M059J (cell line): ENCODE data around the gene FBXO15. TPM values are rescaled to one million over a fixed set of nuclear protein-coding genes. Genes with fewer than 3 reads are reported as not detected.
A peak's percentile ranks its signal among the peaks of the same experiment; 100 is the strongest.

Source experiments
- DNase-seq: peaks from one replicate; pipeline ENCODE4 v3.0.0-alpha.2; 2012; ENCODE audit warnings: low read depth
- total RNA-seq: library from RNA; depleted of rRNA; stranded (reverse); fragments of >200 nt; shearing (Covaris generic); gene quantifications from 2 replicates; pipeline ENCODE4 v1.2.3, GENCODE V29; 2014; rRNA removed

Gene FBXO15
- total RNA-seq, 1 experiment from 2014 or later = 0.17 TPM

DNA sequence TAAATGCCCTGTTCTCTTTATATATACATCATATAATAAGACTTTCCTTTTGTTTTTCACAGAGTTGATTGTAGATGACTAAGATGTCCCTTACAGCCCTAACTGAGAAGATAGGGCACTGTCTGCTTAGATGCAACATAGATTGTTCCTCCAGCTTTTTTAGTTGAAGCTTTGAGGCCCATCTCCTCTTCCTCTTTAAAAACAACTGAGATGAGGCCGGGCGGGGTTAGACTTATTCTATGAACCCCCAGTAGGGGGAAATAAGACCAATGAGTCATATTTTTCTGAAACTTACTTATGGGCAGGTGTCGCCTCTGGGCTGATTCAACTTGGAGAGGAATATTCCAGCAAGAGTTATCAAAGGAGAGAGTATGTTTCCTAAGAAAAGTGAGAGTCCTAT, 84.6 kb downstream of the FBXO15 start:
- no peak for DNase-seq

- no peak for DNase-seq
Measured at GRCh38 chr18:74062037-74062436, 85.6 kb downstream of the FBXO15 start.

GRCh38 chr18:74060579-74060978, 87.1 kb downstream of the FBXO15 start:
- no peak for DNase-seq

DNA sequence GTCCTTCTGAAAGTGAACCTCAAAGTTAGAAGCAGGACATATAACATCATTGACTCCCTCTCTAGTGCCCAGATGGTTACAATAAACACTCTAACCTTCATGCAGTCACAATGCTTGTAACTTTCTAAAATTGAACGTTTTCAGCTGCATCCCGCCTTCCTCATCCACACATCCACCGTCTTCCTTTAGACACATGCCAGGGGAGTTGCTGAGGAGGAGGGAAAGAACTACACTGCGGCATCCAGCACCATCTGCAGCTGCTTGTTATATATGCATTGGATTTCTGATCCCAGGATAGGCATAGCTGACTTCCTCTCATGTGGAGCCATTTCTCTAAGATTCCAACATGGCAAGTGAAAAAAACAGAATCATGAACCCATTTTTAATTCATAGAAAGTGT, 96.8 kb downstream of the FBXO15 start:
- DNase-seq = no peak

- peak; percentile 16 for DNase-seq
Measured at GRCh38 chr18:74040459-74041332, 106.9 kb downstream of the FBXO15 start.

DNA sequence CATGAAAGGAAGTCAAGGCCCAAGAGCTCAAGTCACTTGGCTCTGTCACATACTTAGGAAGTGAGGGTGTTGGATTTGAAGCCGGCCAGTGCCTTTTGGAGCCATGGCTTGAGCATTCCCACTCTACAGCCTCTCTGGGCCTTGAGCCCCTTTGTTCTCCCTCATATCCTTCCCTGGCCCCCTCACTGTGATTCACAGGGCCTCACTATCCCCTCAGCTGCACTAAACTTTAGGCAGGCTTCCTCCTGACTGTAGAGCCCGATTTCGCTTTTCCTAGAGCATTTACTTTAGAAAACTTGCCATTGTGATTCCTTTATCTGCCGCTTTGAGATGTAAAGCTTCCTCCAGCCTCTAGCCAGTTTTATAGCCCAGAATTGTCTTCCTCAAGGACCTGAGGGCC, 107.6 kb downstream of the FBXO15 start:
- DNase-seq = no peak

DNA sequence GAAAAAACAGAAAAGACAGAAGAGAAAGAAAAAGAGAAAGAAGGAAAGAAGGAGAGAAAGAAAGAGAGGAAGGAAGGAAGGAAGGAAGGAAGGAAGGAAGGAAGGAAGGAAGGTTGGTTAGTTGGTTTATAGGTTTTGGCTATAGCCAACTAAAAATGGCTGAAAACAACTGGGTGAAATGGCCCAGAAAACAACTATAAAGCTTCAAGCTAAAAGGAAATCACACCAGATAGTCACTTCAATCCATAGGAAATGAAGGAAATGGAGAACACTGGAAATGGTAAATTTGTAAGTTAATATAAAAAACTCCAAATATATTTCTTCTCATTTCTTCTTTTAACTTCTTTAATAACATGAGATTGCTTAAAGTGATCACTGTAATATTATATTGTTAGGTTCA, 118.5 kb downstream of the FBXO15 start:
- DNase-seq = no peak

Other genes starting within 250 kb of the FBXO15 start
- gene TIMM21, start 689 bp upstream of the FBXO15 start, total RNA-seq = 45.3 and 54.2 TPM in 2 replicates
- 167 and 192 TPM in 2 replicates for gene CYB5A, start 144.1 kb upstream of the FBXO15 start, total RNA-seq
- gene C18orf63, start 168.0 kb upstream of the FBXO15 start, total RNA-seq = not detected in 2 replicates